ENCODE measurements around the gene ARHGAP6.

DNA sequence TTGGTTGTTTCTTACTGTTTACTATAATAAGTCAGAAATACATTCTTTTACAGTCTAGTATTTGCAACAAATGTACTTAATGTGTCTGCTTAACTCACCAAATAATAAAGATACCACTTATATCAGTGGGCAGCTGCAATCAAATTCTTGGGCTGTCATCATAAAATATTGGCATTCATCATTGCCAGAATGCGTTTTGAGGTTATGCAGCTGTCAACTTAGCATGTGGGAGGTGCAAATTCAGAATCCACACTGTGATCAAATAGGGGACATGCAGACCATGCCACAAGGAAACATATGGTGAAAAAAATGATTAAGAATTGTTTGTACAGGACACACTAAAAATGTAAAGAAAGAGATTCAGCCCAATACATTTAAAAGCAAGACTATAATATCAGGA lies 468.0 kb downstream of the ARHGAP6 start:
- TF ChIP-seq, protein P1, sequence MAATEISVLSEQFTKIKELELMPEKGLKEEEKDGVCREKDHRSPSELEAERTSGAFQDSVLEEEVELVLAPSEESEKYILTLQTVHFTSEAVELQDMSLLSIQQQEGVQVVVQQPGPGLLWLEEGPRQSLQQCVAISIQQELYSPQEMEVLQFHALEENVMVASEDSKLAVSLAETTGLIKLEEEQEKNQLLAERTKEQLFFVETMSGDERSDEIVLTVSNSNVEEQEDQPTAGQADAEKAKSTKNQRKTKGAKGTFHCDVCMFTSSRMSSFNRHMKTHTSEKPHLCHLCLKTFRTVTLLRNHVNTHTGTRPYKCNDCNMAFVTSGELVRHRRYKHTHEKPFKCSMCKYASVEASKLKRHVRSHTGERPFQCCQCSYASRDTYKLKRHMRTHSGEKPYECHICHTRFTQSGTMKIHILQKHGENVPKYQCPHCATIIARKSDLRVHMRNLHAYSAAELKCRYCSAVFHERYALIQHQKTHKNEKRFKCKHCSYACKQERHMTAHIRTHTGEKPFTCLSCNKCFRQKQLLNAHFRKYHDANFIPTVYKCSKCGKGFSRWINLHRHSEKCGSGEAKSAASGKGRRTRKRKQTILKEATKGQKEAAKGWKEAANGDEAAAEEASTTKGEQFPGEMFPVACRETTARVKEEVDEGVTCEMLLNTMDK (IDR thresholded peaks at IDR 0.05; ENCODE audit: borderline replicate concordance, insufficient read depth, low read depth, low read length, poor library complexity, severe bottlenecking): no peak
- TF ChIP-seq SRSF1 (IDR thresholded peaks at IDR 0.05; ENCODE audit: low read depth, low read length) (no peak), RNF2 (IDR thresholded peaks at IDR 0.05) (no peak), ZNF311 (CRISPR knock-in tag; IDR thresholded peaks at IDR 0.05) (no peak), YY1 (IDR thresholded peaks at IDR 0.05; ENCODE audit: borderline replicate concordance in 1 of 3, control insufficient read depth in 1 of 3, extremely low read depth in 1 of 3, insufficient read depth in 3 of 3, insufficient read length in 1 of 3, insufficient replicate concordance in 2 of 3, low read depth in 1 of 3, low read length in 2 of 3) (no peak)
- TF ChIP-seq, protein P2, sequence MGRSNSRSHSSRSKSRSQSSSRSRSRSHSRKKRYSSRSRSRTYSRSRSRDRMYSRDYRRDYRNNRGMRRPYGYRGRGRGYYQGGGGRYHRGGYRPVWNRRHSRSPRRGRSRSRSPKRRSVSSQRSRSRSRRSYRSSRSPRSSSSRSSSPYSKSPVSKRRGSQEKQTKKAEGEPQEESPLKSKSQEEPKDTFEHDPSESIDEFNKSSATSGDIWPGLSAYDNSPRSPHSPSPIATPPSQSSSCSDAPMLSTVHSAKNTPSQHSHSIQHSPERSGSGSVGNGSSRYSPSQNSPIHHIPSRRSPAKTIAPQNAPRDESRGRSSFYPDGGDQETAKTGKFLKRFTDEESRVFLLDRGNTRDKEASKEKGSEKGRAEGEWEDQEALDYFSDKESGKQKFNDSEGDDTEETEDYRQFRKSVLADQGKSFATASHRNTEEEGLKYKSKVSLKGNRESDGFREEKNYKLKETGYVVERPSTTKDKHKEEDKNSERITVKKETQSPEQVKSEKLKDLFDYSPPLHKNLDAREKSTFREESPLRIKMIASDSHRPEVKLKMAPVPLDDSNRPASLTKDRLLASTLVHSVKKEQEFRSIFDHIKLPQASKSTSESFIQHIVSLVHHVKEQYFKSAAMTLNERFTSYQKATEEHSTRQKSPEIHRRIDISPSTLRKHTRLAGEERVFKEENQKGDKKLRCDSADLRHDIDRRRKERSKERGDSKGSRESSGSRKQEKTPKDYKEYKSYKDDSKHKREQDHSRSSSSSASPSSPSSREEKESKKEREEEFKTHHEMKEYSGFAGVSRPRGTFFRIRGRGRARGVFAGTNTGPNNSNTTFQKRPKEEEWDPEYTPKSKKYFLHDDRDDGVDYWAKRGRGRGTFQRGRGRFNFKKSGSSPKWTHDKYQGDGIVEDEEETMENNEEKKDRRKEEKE (IDR thresholded peaks at IDR 0.05; ENCODE audit: borderline replicate concordance in 1 of 2, control insufficient read depth in 1 of 2, low read depth in 2 of 2, low read length in 1 of 2): no peak
